HL-60 (cell line): Measurements from ENCODE around the gene DBF4B.

Experiments used
- CTCF ChIP-seq: IDR thresholded peaks from one replicate; pipeline ENCODE4 v1.5.1; 2011; ENCODE audit warnings: low read length, control low read depth, inconsistent platforms; ENCODE audit not compliant: insufficient read depth
- POLR2AphosphoS5 ChIP-seq: IDR thresholded peaks from 2 replicates; pipeline ENCODE4 v1.6.1; 2012; ENCODE audit warnings: low read depth
- REST ChIP-seq: IDR thresholded peaks from 2 replicates; pipeline ENCODE4 v1.6.1; 2012; ENCODE audit warnings: low read depth; ENCODE audit not compliant: insufficient replicate concordance
- SPI1 ChIP-seq: IDR thresholded peaks from 2 replicates; pipeline ENCODE4 v1.6.1; 2012; ENCODE audit warnings: low read depth, mild to moderate bottlenecking, borderline replicate concordance

- no peak for TF ChIP-seq CTCF
- TF ChIP-seq POLR2AphosphoS5: no peak
- no peak for TF ChIP-seq SPI1
- TF ChIP-seq REST: no peak
Observed at GRCh38 chr17:44780845-44781480, 72.5 kb downstream of the DBF4B start.
